Smooth muscle cell (in vitro differentiated cells): Measurements from ENCODE around the gene IQGAP2. TPM values are rescaled to one million over a fixed set of nuclear protein-coding genes. Genes with fewer than 3 reads are reported as not detected.

Source experiments
- DNase-seq: peaks from one replicate; lab custom pipeline; 2025; ENCODE audit not compliant: unreplicated experiment; lab: John Stamatoyannopoulos, UW
- H2AFZ ChIP-seq: fragments of 200-600 bp; sonication (generic); 2 replicates; pipeline ENCODE4 v1.6.0; 2016; ENCODE audit warnings: antibody characterized with exemption, low read depth, mild to moderate bottlenecking
- H3F3A ChIP-seq: fragments of 200-600 bp; sonication (generic); 2 replicates; pipeline ENCODE4 v1.6.0; 2017; ENCODE audit warnings: antibody characterized with exemption, low read depth
- H3K27ac ChIP-seq: fragments of 200-600 bp; sonication (generic); 2 replicates; pipeline ENCODE4 v1.5.1; 2016; ENCODE audit warnings: low read depth, mild to moderate bottlenecking
- H3K27me3 ChIP-seq: fragments of 200-600 bp; sonication (generic); 2 replicates; pipeline ENCODE4 v1.6.1; 2016; ENCODE audit warnings: low read depth, mild to moderate bottlenecking
- H3K36me3 ChIP-seq: fragments of 200-600 bp; sonication (generic); 2 replicates; pipeline ENCODE4 v1.5.1; 2016; ENCODE audit warnings: low read depth
- H3K4me1 ChIP-seq: fragments of 200-600 bp; sonication (generic); 2 replicates; pipeline ENCODE4 v1.5.1; 2016; ENCODE audit warnings: low read depth
- H3K4me2 ChIP-seq: fragments of 200-600 bp; sonication (generic); 2 replicates; pipeline ENCODE4 v1.6.0; 2016; ENCODE audit warnings: mild to moderate bottlenecking
- H3K4me3 ChIP-seq: fragments of 200-600 bp; sonication (generic); 2 replicates; pipeline ENCODE4 v1.5.1; 2016; ENCODE audit warnings: mild to moderate bottlenecking
- H3K79me2 ChIP-seq: fragments of 200-600 bp; sonication (generic); 2 replicates; pipeline ENCODE4 v1.6.0; 2016; ENCODE audit warnings: low read depth, mild to moderate bottlenecking
- H3K9ac ChIP-seq: fragments of 200-600 bp; sonication (generic); 2 replicates; pipeline ENCODE4 v1.6.0; 2016; ENCODE audit warnings: low read depth
- H3K9me3 ChIP-seq: fragments of 200-600 bp; sonication (generic); replicated peaks from 2 replicates; pipeline ENCODE4 v1.5.1; 2016; ENCODE audit warnings: low read depth
- H4K20me1 ChIP-seq: fragments of 200-600 bp; sonication (generic); 2 replicates; pipeline ENCODE4 v1.6.0; 2016; ENCODE audit warnings: low read depth
- CTCF ChIP-seq: fragments of 200-600 bp; sonication (generic); IDR thresholded peaks from 2 replicates; pipeline ENCODE4 v1.5.1; 2017; ENCODE audit warnings: borderline replicate concordance, mild to moderate bottlenecking, antibody characterized with exemption; ENCODE audit not compliant: insufficient read depth, poor library complexity, severe bottlenecking
- WGBS: methylation state at CpG from one replicate; pipeline ENCODE4 v1.1.7; 2016; ENCODE audit warnings: low lambda C conversion rate; 5-methylcytosine and 5-hydroxymethylcytosine counted together
- polyA plus RNA-seq: library from polyadenylated mRNA; unstranded; fragments of >200 nt; fragmentation: Nextera tagmentation; extraction: Ambion mirVana; gene quantifications from 2 replicates; pipeline ENCODE4 v1.2.1, GENCODE V29; 2016
- total RNA-seq: library from RNA; depleted of rRNA; stranded (reverse); fragments of >200 nt; gene quantifications from 2 replicates; pipeline ENCODE4 v1.2.3, GENCODE V29; 2014

Gene IQGAP2
- total and polyA plus RNA-seq, 2 experiments from 2014 or later: 7.3 to 16.6 TPM

GRCh38 chr5:76474377-76474776, 71.3 kb downstream of the IQGAP2 start:
- H3K4me1 ChIP-seq: no peaks in the 10 kb centered on the region
- peaks cover 4% of the 10 kb centered on the region for H3F3A ChIP-seq
- no peak overlapping the region for H3K4me3 ChIP-seq
- H2AFZ ChIP-seq: no peak overlapping the region
- WGBS: 60% methylated on average over 2 of the region's 2 CpGs
- no peaks in the 10 kb centered on the region for H4K20me1 ChIP-seq
- TF ChIP-seq CTCF: no peak
- H3K9me3 ChIP-seq: no peaks in the 10 kb centered on the region
- no peaks in the 10 kb centered on the region for H3K36me3 ChIP-seq
- H3K9ac ChIP-seq: no peak overlapping the region
- no peak overlapping the region for H3K4me2 ChIP-seq
- no peak for DNase-seq
- H3K27ac ChIP-seq: no peak overlapping the region
- no peaks in the 10 kb centered on the region for H3K27me3 ChIP-seq
- no peaks in the 10 kb centered on the region for H3K79me2 ChIP-seq

GRCh38 chr5:76475385-76475784, 72.3 kb downstream of the IQGAP2 start:
- Histone ChIP-seq H3K36me3 (no peaks in the 10 kb centered on the region), H2AFZ (no peak overlapping the region), H3K4me3 (no peak overlapping the region), H3K9ac (no peak overlapping the region), H3K4me2 (no peak overlapping the region), H3K4me1 (no peaks in the 10 kb centered on the region), H4K20me1 (no peaks in the 10 kb centered on the region), H3K9me3 (no peaks in the 10 kb centered on the region), H3K27ac (no peak overlapping the region), H3K79me2 (no peaks in the 10 kb centered on the region), H3K27me3 (no peaks in the 10 kb centered on the region), H3F3A (no peaks in the 10 kb centered on the region)
- no peak for DNase-seq
- WGBS: 61% methylated on average over 3 of the region's 3 CpGs
- TF ChIP-seq CTCF: no peak

GRCh38 chr5:76475936-76476335, 72.9 kb downstream of the IQGAP2 start:
- no peak for DNase-seq
- no peaks in the 10 kb centered on the region for H3K36me3 ChIP-seq
- WGBS: 91% methylated on average over 2 of the region's 2 CpGs
- H3K9me3 ChIP-seq: no peaks in the 10 kb centered on the region
- no peak overlapping the region for H2AFZ ChIP-seq
- H3K9ac ChIP-seq: no peak overlapping the region
- no peak overlapping the region for H3K27ac ChIP-seq
- no peak for TF ChIP-seq CTCF
- H3F3A ChIP-seq: no peaks in the 10 kb centered on the region
- no peaks in the 10 kb centered on the region for H4K20me1 ChIP-seq
- H3K79me2 ChIP-seq: no peaks in the 10 kb centered on the region
- H3K4me1 ChIP-seq: no peaks in the 10 kb centered on the region
- no peak overlapping the region for H3K4me3 ChIP-seq
- H3K4me2 ChIP-seq: no peak overlapping the region
- no peaks in the 10 kb centered on the region for H3K27me3 ChIP-seq

- H3F3A ChIP-seq: no peaks in the 10 kb centered on the region
- H3K79me2 ChIP-seq: no peaks in the 10 kb centered on the region
- H3K36me3 ChIP-seq: no peaks in the 10 kb centered on the region
- H2AFZ ChIP-seq: no peak overlapping the region
- H3K9me3 ChIP-seq: no peaks in the 10 kb centered on the region
- H3K27ac ChIP-seq: no peak overlapping the region
- DNase-seq: no peak
- H4K20me1 ChIP-seq: no peaks in the 10 kb centered on the region
- H3K9ac ChIP-seq: no peak overlapping the region
- 89% methylated on average over 3 of the region's 3 CpGs for WGBS
- no peak overlapping the region for H3K4me3 ChIP-seq
- H3K27me3 ChIP-seq: no peaks in the 10 kb centered on the region
- TF ChIP-seq CTCF: no peak
- no peaks in the 10 kb centered on the region for H3K4me1 ChIP-seq
- H3K4me2 ChIP-seq: no peak overlapping the region
These were observed 73.5 kb downstream of the IQGAP2 start for GRCh38 chr5:76476474-76477038.
